Breast epithelium (tissue), 3 donors: Measurements from ENCODE around the gene UGT2A1.

ENCODE experiments used
- POLR2A ChIP-seq: fragments of 450-650 bp; IDR thresholded peaks from one replicate; pipeline ENCODE4 v1.6.1; 2016; ENCODE audit warnings: antibody characterized with exemption, mild to moderate bottlenecking, moderate library complexity
- TF ChIP-seq, protein P1 (sequence below), 3 donors: fragments of 450-650 bp; IDR thresholded peaks; one replicate each; pipeline ENCODE4 v1.5.1; 2016 to 2017; ENCODE audit warnings: antibody characterized with exemption in 3 of 3, mild to moderate bottlenecking in 3 of 3, moderate library complexity in 3 of 3

DNA sequence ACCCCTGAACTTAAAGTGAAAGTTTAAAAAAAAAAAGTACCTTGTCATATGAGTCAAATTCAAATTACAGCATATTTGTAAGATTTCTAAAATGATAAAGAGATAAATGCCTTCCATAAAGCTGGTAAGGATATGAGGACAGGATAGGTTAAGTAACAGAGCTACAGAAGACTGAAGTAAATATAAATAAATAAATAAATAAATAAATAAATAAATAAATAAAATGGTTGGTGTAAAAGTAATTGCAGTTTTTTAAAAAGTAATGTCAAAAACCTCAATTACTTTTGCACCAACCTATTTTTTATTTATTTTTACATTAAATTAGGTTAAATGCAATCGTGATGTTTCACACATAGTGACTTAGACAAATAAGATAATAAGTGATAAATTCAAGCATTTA is 75.8 kb downstream of the UGT2A1 start:
- no peak for TF ChIP-seq POLR2A
- TF ChIP-seq, protein P1, sequence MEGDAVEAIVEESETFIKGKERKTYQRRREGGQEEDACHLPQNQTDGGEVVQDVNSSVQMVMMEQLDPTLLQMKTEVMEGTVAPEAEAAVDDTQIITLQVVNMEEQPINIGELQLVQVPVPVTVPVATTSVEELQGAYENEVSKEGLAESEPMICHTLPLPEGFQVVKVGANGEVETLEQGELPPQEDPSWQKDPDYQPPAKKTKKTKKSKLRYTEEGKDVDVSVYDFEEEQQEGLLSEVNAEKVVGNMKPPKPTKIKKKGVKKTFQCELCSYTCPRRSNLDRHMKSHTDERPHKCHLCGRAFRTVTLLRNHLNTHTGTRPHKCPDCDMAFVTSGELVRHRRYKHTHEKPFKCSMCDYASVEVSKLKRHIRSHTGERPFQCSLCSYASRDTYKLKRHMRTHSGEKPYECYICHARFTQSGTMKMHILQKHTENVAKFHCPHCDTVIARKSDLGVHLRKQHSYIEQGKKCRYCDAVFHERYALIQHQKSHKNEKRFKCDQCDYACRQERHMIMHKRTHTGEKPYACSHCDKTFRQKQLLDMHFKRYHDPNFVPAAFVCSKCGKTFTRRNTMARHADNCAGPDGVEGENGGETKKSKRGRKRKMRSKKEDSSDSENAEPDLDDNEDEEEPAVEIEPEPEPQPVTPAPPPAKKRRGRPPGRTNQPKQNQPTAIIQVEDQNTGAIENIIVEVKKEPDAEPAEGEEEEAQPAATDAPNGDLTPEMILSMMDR (IDR thresholded peaks at IDR 0.05) = no peak
